IPS-11a (cell line): ENCODE measurements around the gene RAD51AP1.
A peak's percentile ranks its signal among the peaks of the same experiment; 100 is the strongest.

Source experiments
- H3K4me3 ChIP-seq: one replicate; pipeline ENCODE4 v1.5.1; 2013; ENCODE audit warnings: low read depth, low read length, control low read depth

Gene RAD51AP1

DNA sequence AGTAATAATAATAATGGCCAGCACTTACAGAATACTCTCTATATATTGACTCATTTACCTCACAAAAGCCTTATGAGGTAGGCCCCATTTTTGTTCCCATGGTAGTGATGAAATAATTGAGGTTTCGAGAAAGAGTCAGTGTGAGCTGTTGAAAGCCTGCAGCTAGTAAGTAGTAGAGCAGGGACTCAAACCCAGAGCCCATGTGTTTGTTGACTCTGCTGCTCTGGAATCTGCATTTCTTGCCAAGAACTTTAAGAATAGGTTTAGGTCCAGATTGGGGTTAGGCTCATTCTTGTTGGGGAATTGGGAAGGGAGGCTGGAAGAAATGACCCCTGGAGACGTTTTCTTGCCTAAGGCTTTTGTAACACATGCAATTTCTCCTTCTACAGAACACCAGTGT is 51.3 kb downstream of the RAD51AP1 start:
- H3K4me3 ChIP-seq: no peak overlapping the region

DNA sequence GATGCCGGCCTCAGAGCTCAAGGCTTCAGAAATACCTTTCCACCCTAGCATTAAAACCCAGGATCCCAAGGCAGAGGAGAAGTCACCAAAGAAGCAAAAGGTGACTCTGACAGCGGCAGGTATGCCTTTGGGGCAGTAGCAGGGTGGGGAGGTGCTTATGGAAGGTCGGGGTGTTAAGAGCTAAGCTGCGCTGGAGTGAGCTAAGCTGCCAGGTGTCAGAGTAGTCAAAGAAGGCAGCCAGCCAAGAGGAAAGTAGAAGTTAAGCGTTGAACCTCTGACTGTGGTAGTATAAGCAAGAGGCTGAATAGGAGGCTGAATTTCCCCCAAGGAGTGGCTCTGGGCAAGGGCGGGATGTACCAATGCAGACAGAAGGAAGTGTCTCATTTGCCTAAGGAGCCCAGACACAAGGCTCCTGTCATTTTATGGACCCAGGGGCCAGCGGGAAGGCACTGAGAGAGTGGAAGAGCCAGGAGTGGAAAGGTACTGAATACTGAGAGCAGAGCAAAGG is 52.5 kb downstream of the RAD51AP1 start:
- H3K4me3 ChIP-seq: no peak overlapping the region

DNA sequence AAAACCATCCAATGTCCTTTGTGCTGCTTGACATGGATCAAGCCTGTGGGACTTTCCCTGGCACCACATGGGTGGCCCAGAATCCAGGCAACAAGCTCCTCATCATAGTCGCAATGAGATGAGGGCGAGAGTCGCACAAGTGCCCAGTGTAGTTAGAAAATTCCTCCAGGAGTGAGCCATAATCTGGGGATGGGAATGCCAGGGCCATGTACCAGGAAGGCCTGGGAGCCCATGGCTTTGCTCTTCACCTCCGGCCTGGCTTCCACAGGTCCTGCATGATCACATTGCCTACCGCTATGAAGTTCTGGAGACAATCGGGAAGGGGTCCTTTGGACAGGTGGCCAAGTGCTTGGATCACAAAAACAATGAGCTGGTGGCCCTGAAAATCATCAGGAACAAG is 57.2 kb downstream of the RAD51AP1 start:
- no peak overlapping the region for H3K4me3 ChIP-seq

DNA sequence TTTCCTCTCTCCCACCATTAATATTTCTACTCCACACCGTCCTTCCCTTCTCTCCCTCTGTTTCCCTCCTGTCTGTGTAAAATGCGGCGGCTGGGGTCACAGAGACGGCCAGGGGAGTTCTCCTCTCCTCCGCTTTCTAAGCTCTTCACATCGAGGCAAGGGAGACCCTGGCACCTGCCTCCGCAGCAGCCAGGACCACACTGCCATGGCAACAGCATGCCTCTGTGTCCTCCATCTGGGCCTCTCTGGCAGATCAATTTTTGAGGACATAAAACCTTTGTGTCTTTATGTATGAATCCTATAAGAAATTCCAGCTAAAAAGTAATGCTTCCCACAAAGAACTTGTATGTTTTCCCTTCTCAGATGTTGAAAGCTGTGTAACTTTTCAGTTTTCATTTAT is 64.7 kb downstream of the RAD51AP1 start:
- no peak overlapping the region for H3K4me3 ChIP-seq

DNA sequence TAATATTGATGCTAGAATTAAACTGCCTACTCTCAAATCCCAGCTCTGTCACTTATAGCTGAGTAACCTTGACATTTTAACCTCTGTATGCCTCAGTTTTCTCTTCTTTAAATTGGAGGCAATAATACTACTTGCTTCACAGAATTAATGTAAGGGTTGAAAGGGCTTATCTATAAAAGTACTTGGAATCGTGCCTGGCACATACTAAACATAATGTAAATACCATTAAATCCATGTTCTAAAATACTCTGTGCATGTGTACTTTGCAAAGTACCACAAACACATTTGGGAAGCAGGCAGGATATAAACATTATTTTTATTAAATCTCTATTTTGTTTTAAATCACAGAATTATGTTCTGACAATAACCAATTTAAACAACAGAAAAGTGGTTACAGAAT is 65.3 kb downstream of the RAD51AP1 start:
- H3K4me3 ChIP-seq: no peak overlapping the region

DNA sequence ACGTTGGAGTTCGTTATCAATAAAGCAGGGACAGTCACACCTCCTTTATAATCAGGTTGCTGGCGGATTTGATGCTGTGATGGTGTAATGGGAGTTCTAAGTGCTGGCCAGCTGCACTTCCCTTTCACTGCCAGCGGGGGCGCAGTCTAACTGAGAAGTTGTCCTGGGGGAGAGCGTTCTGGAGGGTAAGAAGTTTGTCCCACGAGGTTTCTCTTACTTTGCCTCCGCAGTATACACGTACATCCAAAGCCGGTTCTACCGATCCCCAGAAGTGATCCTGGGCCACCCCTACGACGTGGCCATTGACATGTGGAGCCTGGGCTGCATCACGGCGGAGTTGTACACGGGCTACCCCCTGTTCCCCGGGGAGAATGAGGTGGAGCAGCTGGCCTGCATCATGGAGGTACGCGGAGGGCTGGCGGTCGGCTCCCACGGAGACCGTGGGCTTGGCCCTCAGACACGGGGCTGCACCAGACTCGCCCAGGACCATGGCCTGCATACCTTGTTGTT is 66.0 kb downstream of the RAD51AP1 start:
- H3K4me3 ChIP-seq: peak overlapping the region; percentile 91

DNA sequence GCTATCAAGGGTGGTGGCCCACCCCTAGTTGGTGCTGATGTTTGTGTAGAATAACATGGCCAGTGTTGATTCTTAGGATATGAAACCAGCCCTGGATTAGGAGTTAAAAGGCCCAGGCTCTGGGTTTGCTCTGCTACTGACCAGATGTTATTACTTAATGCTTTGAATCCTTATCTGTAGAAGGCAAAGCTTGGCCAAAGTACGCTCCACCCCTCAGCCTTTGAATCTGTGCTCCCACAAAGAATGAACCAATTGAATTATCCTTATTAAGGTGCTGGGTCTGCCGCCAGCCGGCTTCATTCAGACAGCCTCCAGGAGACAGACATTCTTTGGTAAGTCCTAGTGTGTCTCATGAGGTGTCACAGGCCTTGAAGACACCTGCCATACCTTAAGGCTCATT is 68.4 kb downstream of the RAD51AP1 start:
- no peak overlapping the region for H3K4me3 ChIP-seq

DNA sequence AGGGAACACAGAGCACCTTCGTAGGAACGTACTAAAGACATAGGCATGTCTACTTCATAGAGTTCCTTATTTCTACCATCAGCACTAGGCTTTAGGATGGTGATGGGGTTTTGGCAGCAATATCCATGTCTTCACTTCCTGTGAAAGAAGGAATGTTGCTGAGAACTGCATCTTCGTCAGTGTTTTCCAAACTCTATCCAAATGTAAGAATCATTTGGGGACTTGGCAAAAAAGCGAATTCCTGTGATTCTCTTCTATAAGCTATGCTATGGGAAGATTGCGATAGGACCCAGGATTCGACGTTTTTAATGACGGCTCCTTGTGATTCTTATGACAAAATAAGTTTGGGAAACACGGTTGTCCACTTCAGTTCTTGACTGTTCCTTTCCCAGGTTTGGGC is 70.4 kb downstream of the RAD51AP1 start:
- H3K4me3 ChIP-seq: no peak overlapping the region
